HepG2 (cell line): ENCODE data around the gene RBM23. TPM values are rescaled to one million over a fixed set of nuclear protein-coding genes. Genes with fewer than 3 reads are reported as not detected.

Experiments
- FLYWCH1 ChIP-seq: sonication (generic); formaldehyde crosslinking; IDR thresholded peaks from 2 replicates; pipeline ENCODE4 v1.8.1; 2023; ENCODE audit warnings: mild to moderate bottlenecking, missing genetic modification reagents
- FOXM1 ChIP-seq: sonication (generic); formaldehyde crosslinking; IDR thresholded peaks from 2 replicates; pipeline ENCODE4 v1.5.0; 2020; ENCODE audit warnings: missing genetic modification reagents
- GATA4 ChIP-seq: sonication (generic); IDR thresholded peaks from 2 replicates; pipeline ENCODE4 v1.6.1; 2016; ENCODE audit warnings: antibody characterized with exemption, low read depth, borderline replicate concordance
- HNRNPUL1 ChIP-seq: fragments of 200-400 bp; formaldehyde crosslinking; IDR thresholded peaks from 2 replicates; pipeline ENCODE4 v1.6.1; 2017; ENCODE audit warnings: low read depth, mild to moderate bottlenecking, low read length, moderate library complexity
- KAT8 ChIP-seq: IDR thresholded peaks from 2 replicates; pipeline ENCODE4 v1.6.1; 2016; ENCODE audit warnings: missing genetic modification reagents, missing compliant biosample characterization
- KDM1A ChIP-seq: IDR thresholded peaks from 2 replicates; pipeline ENCODE4 v1.6.1; 2016; ENCODE audit warnings: missing compliant biosample characterization
- KLF15 ChIP-seq: sonication (generic); formaldehyde crosslinking; IDR thresholded peaks from 2 replicates; pipeline ENCODE4 v1.8.1; 2023; ENCODE audit warnings: borderline replicate concordance, mild to moderate bottlenecking, inconsistent platforms, missing genetic modification reagents, mixed read lengths
- RNF2 ChIP-seq: fragments of 450-650 bp; conservative IDR thresholded peaks from 2 replicates; pipeline ENCODE4 v1.6.1; 2016; ENCODE audit warnings: low read depth
- ZFP36L1 ChIP-seq: sonication (generic); formaldehyde crosslinking; IDR thresholded peaks from 2 replicates; pipeline ENCODE4 v1.8.0; 2022; ENCODE audit warnings: mild to moderate bottlenecking, missing genetic modification reagents, moderate library complexity
- ZNF354B ChIP-seq: sonication (generic); formaldehyde crosslinking; IDR thresholded peaks from 2 replicates; pipeline ENCODE4 v1.8.0; 2022; ENCODE audit warnings: mild to moderate bottlenecking, missing genetic modification reagents
- ZNF556 ChIP-seq: sonication (generic); formaldehyde crosslinking; IDR thresholded peaks from 2 replicates; pipeline ENCODE4 v1.4.0; 2020; ENCODE audit warnings: mild to moderate bottlenecking, missing genetic modification reagents, borderline replicate concordance
- ZNF670 ChIP-seq: sonication (generic); formaldehyde crosslinking; IDR thresholded peaks from 2 replicates; pipeline ENCODE4 v1.8.0; 2022; ENCODE audit warnings: mild to moderate bottlenecking, missing genetic modification reagents, borderline replicate concordance
- ZNF772 ChIP-seq: sonication (generic); formaldehyde crosslinking; IDR thresholded peaks from 2 replicates; pipeline ENCODE4 v1.5.0; 2020; ENCODE audit warnings: mild to moderate bottlenecking, missing genetic modification reagents
- ZSCAN20 ChIP-seq: sonication (generic); formaldehyde crosslinking; IDR thresholded peaks from 2 replicates; pipeline ENCODE4 v1.4.0; 2020; ENCODE audit warnings: missing genetic modification reagents, mild to moderate bottlenecking, borderline replicate concordance
- polyA plus RNA-seq, 8 experiments: library from polyadenylated mRNA; depleted of rRNA in 3 of 8; stranded (reverse) in 7 of 8; unstranded in 1 of 8; fragments of >200 nt; fragmentation: Illumina TruSeq in 4 of 8; extraction: Trizol in 4 of 8; gene quantifications; 2 replicates each; pipeline versions ENCODE4 v1.2.1 to v1.2.3, GENCODE V29; 2011 to 2016; ENCODE audit warnings: low read depth in 4 of 8, missing spikeins in 1 of 8, mixed read lengths in 1 of 8; ENCODE audit not compliant: insufficient read depth in 1 of 8
- total RNA-seq, 5 experiments: library from RNA; depleted of rRNA; stranded (reverse); fragments of >200 nt; fragmentation: Illumina TruSeq; extraction: Trizol; gene quantifications; 2 replicates each; pipeline ENCODE4 v1.2.3, GENCODE V29; 2016; ENCODE audit warnings: low read depth in 1 of 5
- TF ChIP-seq, protein P1 (sequence below): sonication (generic); formaldehyde crosslinking; IDR thresholded peaks from 2 replicates; pipeline ENCODE4 v1.4.0; 2020; ENCODE audit warnings: missing genetic modification reagents
- TF ChIP-seq, protein P2 (sequence below): sonication (generic); formaldehyde crosslinking; IDR thresholded peaks from 2 replicates; pipeline ENCODE4 v1.4.0; 2020; ENCODE audit warnings: missing genetic modification reagents
- TF ChIP-seq, protein P3 (sequence below): sonication (generic); formaldehyde crosslinking; IDR thresholded peaks from 2 replicates; pipeline ENCODE4 v1.4.0; 2020; ENCODE audit warnings: missing genetic modification reagents
- TF ChIP-seq, protein P4 (sequence below): sonication (generic); formaldehyde crosslinking; IDR thresholded peaks from 2 replicates; pipeline ENCODE4 v1.5.1; 2020; ENCODE audit warnings: mild to moderate bottlenecking, missing genetic modification reagents

RBM23 gene
- total and polyA plus RNA-seq, 2 of the 13 experiments (the other 11 are each of a cell fraction or from before 2014, with no cell fraction given) = 1.5 to 2.1 TPM

DNA sequence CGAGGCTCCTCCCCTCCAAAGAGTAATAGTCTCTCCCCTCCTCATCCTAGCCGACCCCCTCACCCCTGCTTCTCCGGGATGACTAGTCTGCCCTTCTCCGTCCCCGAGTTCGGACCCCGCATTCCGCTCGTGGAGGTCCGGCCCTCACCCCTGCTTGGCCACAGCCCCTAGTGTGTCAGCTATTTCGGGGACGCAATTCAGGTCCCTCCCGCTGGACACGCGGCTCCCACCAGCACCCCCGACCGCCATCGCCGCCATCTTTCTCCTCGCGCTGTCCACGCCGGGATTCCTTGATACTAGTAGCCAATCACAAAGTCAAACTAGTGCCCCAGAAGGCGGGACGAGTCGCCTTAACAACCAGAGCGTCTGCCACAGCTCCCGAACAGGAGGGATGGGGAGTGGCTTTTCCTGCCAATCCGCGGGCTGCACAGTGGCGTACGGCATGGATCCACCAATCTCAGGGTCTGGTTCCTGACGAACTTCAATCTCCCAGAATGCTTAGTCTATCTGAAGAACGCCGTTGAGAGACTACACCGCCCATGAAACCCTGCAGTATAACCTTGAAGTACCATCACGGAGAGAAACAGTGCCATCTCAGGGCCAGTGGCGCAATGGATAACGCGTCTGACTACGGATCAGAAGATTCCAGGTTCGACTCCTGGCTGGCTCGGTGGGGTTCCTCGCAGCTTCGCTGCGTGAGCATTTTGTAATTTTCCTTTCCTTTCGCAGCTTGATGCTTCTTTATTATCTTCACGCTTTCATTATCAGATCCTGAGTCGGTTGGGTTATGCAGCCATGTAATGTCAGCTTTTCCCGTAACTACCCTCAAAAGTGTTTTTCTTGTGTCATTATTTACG lies 10.4 kb upstream of the RBM23 start, which contains the start of gene PRMT5 (continued):
- TF ChIP-seq ZNF670 (CRISPR knock-in tag) (0 out of 2 replicates have a peak, but pooled peaks have one; percentile 10), GATA4 (peak; percentile 87), FLYWCH1 (CRISPR knock-in tag) (peak; percentile 80; the same call in 1 of the 2 replicates), KAT8 (CRISPR knock-in tag) (peak; percentile 96), KDM1A (CRISPR knock-in tag) (peak; percentile 92), FOXM1 (peak; percentile 85; the same call in 1 of the 2 replicates), HNRNPUL1 (no peak), KLF15 (peak; percentile 95; the same call in 1 of the 2 replicates), ZSCAN20 (CRISPR knock-in tag) (peak; percentile 74), RNF2 (peak; percentile 33; the same call in 1 of the 2 replicates), ZNF354B (peak; percentile 55; the same call in 1 of the 2 replicates), ZFP36L1 (CRISPR knock-in tag) (peak; percentile 43), ZNF772 (CRISPR knock-in tag) (peak; percentile 98), ZNF556 (CRISPR knock-in tag) (peak; percentile 99)
- TF ChIP-seq, protein P1, sequence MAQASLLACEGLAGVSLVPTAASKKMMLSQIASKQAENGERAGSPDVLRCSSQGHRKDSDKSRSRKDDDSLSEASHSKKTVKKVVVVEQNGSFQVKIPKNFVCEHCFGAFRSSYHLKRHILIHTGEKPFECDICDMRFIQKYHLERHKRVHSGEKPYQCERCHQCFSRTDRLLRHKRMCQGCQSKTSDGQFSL (CRISPR knock-in tag) = peak; percentile 88
- TF ChIP-seq, protein P2, sequence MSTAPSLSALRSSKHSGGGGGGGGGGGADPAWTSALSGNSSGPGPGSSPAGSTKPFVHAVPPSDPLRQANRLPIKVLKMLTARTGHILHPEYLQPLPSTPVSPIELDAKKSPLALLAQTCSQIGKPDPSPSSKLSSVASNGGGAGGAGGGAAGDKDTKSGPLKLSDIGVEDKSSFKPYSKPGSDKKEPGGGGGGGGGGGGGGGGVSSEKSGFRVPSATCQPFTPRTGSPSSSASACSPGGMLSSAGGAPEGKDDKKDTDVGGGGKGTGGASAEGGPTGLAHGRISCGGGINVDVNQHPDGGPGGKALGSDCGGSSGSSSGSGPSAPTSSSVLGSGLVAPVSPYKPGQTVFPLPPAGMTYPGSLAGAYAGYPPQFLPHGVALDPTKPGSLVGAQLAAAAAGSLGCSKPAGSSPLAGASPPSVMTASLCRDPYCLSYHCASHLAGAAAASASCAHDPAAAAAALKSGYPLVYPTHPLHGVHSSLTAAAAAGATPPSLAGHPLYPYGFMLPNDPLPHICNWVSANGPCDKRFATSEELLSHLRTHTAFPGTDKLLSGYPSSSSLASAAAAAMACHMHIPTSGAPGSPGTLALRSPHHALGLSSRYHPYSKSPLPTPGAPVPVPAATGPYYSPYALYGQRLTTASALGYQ (CRISPR knock-in tag) = peak; percentile 97
- TF ChIP-seq, protein P3, sequence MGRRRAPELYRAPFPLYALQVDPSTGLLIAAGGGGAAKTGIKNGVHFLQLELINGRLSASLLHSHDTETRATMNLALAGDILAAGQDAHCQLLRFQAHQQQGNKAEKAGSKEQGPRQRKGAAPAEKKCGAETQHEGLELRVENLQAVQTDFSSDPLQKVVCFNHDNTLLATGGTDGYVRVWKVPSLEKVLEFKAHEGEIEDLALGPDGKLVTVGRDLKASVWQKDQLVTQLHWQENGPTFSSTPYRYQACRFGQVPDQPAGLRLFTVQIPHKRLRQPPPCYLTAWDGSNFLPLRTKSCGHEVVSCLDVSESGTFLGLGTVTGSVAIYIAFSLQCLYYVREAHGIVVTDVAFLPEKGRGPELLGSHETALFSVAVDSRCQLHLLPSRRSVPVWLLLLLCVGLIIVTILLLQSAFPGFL (CRISPR knock-in tag) = 0 out of 2 replicates have a peak, but pooled peaks have one; percentile 82
- TF ChIP-seq, protein P4, sequence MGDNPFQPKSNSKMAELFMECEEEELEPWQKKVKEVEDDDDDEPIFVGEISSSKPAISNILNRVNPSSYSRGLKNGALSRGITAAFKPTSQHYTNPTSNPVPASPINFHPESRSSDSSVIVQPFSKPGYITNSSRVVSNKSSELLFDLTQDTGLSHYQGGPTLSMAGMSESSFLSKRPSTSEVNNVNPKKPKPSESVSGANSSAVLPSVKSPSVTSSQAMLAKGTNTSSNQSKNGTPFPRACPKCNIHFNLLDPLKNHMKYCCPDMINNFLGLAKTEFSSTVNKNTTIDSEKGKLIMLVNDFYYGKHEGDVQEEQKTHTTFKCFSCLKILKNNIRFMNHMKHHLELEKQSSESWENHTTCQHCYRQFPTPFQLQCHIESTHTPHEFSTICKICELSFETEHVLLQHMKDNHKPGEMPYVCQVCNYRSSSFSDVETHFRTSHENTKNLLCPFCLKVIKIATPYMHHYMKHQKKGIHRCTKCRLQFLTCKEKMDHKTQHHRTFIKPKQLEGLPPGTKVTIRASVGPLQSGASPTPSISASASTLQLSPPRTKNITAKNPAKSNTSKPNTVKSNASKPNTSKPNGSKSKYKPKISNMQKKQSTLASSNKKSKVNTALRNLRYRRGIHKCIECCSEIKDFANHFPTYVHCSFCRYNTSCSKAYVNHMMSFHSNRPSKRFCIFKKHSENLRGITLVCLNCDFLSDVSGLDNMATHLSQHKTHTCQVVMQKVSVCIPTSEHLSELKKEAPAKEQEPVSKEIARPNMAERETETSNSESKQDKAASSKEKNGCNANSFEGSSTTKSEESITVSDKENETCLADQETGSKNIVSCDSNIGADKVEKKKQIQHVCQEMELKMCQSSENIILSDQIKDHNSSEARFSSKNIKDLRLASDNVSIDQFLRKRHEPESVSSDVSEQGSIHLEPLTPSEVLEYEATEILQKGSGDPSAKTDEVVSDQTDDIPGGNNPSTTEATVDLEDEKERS (CRISPR knock-in tag) = peak; percentile 98
